GM19240 (cell line): Measurements from ENCODE around the gene IER2.
"Not testable (repeated sequence)": the region's sequence is repeated elsewhere in the genome, so short reads cannot be mapped to it uniquely, and the experiment has no call there.

Source experiments
- DNase-seq: peaks from one replicate; pipeline ENCODE4 v3.0.0; 2011; ENCODE audit warnings: low spot score; ENCODE audit not compliant: insufficient read length

IER2 gene

DNA sequence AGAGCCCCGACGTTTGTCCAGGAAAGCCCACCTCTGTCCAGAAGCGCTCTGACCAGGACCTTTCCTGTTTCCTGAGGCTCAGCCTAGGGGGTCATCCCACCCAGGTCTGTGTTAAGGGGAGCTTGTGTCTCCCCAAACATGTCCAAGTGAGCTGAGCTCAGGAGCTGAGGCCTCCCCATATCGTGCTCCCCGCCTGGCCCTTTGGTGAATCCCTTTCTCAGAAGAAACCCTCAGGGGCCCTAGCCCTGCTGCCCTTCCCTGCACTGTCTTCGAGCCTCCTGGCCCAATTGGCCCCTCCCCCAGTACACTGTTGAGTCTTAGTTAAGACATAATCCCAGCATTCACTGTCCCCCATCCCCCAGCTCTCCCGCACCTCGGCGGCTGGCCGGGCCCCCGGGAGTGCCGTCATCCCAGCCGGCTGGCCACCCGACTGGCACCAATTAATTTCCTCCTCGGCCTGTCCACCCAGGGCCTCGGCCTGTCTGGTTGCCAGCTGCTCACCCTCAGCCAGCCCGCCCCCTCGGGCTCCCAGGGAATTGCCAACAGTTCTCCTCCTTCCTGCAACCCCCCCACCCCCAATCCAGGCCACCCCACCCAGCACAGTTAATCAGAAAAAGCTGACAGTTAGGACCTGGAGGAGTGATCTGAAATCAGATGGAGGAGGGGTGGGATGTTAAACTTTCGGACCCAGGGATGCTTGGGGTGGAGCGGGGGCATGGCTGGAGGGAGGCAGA is 13.6 kb downstream of the IER2 start:
- no peak for DNase-seq

DNA sequence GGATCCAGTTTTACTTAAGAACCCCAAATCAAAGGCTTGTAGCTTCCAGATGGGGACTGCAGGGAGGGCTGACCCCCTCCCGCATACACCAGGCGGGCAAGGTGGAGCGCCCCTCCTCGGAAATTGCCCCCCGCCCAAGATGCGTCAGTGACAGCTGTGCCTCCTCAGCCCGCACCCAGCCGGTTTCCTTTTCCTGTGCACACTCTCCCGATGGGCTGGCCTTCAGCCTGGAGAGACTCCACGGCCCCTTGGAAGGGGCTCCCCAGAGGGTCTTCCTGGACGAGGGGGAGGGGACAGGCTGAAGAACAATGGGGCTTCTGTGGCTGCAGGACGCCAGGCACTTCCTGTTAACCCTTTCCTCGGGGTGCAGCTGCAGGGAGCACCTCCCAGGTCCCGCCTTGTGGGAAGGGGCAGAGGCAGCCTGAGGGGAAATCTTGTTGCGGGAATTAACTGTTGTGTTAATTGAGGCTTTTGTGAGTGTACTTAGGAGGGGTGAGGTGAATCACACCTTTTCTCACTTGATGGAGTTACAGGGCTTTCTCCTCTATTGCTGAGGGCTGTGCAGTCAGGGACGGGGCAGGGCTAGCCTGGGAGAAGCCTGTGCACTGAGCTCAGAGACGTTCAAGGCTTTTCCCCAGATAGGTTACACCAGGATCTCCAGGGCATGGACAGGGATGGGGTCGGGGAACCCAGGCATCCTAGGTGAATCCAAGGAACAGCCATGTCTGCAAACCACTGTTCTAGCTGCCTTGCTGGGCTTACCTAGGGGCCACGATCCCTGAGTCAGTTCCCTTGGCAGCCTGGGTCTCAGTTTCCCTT is 14.3 kb downstream of the IER2 start:
- no peak for DNase-seq

- no peak for DNase-seq
Observed at GRCh38 chr19:13165162-13165997, 15.2 kb downstream of the IER2 start.

GRCh38 chr19:13166151-13166550 is 15.9 kb downstream of the IER2 start:
- DNase-seq: not testable (repeated sequence)

GRCh38 chr19:13169769-13170168 is 19.6 kb downstream of the IER2 start:
- DNase-seq: no peak

- no peak for DNase-seq
Observed at GRCh38 chr19:13171146-13171545, 20.9 kb downstream of the IER2 start.

DNA sequence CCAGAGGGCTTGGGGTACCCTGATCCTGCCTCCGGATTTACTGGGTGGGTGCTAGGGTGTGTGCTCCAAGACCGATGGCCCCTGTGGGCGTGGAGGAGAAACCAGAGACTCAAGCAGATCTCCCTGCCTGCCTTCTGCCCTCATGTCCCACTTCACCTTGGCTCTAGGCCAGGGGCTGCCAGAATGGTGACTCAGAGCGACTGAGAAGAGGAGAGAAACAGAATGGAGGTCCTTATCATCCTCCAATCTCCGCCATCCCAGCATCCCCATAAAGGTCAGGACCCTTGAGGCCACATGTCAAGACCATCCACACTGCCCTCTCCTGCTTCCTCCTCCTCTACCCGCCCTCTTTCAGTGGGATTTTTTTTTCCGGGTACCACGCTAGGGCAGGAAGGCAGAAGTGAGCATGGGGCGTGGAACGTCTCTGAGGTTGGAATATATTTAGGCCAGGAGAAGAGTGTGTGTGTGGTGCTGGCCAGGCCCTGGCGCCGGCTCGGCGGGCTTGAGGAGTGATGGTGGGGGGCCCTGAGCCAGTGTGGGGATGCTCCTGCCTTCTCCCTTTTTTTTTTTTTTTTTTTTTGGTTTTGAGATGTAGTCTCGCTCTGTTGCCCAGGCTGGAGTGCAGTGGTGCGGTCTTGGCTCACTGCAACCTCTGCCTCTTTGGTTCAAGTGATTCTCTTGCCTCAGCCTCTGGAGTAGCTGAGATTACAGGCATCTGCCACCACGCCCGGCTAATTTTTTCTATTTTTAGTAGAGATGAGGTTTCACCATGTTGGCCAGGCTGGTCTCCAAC is 22.3 kb downstream of the IER2 start:
- no peak for DNase-seq

DNA sequence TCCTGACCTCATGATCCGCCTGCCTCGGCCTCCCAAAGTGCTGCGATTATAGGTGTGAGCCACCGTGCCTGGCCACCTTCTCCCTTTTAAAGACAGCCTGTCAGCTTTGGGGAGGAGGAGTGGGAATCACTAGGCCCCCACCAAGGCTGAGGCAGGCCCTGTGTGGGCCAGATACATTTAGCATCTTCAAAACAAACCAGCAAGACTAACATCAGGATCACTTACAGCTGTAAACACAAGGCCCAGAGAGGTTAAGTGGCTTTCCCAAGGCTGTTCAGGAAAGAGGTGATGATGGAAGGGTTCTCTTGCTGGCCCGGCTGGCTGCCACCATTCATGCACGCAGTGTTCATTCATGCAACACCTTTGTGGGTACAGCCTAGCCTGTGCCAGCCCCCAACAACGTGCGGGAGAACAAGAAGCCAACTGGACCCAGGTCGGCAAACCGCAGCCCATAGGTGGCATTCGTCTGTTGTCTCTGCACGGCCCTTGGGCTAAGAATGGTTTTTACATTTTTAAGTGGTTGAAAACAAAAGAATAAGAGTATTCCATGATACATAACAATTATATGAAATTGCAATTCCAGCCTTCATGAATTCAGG is 23.0 kb downstream of the IER2 start:
- no peak for DNase-seq

GRCh38 chr19:13176345-13176744 is 26.1 kb downstream of the IER2 start:
- no peak for DNase-seq

DNA sequence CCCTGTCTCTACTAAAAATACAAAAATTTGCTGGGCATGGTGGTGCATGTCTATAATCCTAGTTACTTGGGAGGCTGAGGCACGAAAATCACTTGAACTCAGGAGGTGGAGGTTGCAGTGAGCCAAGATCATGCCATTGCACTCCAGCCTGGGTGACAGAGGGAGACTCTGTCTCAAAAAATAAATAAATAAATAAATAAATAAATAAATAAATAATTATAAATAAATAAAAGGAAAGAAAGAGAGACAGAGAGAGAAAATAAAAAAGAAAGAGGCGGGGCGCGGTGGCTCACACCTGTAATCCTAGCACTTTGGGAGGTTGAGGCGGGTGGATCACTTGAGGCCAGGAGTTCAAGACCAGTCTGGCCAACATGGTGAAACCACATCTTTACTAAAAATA is 27.4 kb downstream of the IER2 start:
- not testable (repeated sequence) for DNase-seq

DNA sequence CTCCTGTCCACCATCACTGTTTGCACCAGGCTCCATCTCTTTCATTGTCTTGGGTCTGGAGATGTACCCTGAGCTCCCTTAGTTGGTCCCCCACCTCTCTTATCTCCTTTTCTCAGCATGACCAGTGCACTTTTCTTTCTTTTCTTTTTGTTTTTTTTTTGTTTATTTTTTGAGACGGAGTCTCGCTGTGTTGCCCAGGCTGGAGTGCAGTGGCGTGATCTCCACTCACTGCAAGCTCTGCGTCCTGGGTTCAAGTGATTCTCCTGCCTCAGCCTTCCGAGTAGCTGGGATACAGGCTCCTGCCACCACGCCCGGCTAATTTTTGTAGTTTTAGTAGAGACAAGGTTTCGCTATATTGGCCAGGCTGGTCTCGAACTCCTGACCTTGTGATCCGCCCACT is 28.1 kb downstream of the IER2 start:
- DNase-seq: not testable (repeated sequence)

DNA sequence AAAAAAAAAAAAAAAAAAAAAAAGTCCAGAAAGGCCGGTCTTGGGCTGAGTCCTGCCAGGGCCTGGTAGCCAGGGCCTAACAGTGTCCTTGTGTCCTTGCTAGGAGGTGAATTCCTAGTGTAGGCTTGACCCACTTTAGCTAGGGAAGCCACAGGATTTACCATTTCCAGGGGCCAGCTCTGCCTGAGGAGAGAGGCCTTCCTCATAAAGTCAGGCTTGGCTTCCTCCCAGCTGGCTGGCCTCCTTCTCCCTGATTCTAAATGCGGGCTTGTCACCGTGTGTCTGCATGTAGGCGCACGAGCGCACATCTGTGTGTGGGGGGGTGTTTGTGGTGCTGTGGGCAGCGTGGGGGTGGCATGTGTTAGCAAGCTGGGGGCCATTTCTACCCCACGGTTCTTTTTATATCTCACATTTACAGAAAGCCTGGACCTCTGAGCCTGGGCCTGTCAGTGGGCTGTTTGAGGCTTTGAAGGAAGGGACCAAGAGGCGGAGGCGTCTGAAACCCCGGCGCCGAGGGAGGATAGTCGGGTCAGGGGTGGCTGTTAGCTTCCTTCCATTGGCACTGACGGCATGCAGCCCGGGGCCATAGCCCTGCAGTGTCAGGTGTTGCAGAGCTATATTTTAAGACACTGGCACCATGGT is 31.7 kb downstream of the IER2 start:
- DNase-seq: no peak

DNA sequence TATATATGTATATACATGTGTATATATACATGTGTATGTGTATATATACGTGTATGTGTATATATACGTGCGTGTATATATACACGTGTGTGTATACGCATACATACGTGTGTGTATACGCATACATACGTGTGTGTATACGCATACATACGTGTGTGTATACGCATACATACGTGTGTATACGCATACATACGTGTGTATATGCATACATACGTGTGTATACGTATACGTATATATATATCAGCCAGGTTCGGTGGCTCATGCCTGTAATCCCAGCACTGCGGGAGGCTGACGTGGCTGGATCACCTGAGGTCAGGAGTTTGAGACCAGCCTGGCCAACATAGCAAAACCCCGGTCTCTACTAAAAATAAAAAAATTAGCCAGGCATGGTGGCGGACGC is 34.7 kb downstream of the IER2 start:
- DNase-seq: not testable (repeated sequence)

DNA sequence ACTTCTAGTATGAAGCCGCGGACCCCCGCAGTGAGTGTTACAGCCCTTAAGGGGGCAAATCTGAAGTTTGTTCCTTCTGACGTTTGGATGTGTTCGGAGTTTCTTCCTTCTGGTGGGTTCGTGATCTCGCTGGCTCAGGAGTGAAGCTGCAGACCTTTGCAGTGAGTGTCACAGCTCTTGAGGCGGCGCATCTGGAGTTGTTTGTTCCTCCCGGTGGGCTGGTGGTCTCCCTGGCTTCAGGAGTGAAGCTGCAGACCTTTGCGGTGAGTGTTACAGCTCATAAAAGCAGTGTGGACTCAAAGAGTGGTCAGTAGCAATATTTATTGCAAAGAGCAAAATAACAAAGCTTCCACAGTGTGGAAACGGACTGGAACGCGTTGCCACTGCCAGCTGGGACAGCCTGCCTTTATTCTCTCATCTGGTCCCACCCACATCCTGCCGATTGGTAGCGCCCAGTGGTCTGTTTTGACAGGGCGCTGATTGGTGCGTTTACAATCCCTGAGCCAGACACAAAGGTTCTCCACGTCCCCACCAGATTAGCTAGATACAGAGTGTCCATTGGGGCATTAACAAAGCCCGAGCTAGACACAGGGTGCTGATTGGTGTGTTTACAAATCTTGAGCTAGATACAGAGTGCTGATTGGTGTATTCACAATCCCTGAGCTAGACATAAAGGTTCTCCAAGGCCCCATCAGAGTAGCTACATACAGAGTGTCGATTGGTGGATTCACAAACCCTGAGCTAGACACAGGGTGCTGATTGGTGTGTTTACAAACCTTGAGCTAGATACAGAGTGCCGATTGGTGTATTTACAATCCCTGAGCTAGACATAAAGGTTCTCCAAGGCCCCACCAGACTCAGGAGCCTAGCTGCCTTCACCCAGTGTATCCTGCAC is 35.8 kb downstream of the IER2 start:
- not testable (repeated sequence) for DNase-seq

DNA sequence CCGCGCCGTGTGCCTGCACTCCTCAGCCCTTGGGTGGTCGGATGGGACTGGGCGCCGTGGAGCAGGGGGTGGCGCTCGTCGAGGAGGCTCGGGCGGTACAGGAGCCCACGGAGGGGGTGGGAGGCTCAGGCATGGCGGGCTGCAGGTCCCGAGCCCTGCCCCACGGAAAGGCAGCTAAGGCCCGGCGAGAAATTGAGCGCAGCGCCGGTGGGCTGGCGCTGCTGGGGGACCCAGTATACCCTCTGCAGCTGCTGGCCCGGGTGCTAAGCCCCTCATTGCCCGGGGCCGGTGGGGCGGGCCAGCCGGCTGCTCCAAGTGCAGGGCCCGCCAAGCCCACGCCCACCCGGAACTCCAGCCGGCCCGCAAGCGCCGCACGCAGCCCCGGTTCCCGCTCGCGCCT is 36.5 kb downstream of the IER2 start:
- not testable (repeated sequence) for DNase-seq

GRCh38 chr19:13187419-13187818 is 37.2 kb downstream of the IER2 start:
- DNase-seq: no peak

DNA sequence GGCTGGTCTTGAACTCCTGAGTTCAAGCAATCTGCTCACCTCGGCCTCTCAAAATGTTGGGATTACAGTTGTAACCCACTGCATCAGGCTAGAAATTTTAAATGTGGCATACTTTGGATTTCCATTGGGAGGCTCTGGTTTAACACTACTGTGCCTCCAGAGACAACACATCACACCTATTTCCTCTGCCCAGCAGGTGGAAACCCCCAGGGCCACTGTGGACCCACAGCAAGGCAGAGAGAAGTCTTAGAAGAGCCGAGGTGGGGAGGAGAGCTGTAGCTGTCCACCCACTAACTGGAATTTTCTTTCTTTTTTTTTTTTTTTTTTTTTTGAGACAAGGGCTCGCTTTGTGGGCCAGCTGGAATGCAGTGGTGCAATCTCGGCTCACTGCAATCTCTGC is 39.4 kb downstream of the IER2 start:
- no peak for DNase-seq

GRCh38 chr19:13190781-13191540 is 40.8 kb downstream of the IER2 start:
- no peak for DNase-seq
